ENCODE results near the gene FAM131B. TPM values are rescaled to one million over a fixed set of nuclear protein-coding genes. Genes with fewer than 3 reads are reported as not detected.

Gene FAM131B
- total RNA-seq, 1 experiment from 2014 or later = 17.3 TPM

- H3K4me3 Mint-ChIP-seq = peak overlapping the region; percentile 95 to 96
- no peak overlapping the region for H2AFZ ChIP-seq (ENCODE audit: low read length)
- H2BK15ac ChIP-seq (ENCODE audit: low read depth, low read length) = no peak overlapping the region
- H3K9ac ChIP-seq (ENCODE audit: extremely low read depth, insufficient read length, low read length) = no peak overlapping the region
- no peak for DNase-seq
- no peak overlapping the region for H4K5ac ChIP-seq (ENCODE audit: insufficient read length, low read depth, low read length)
- TF ChIP-seq, protein P1, sequence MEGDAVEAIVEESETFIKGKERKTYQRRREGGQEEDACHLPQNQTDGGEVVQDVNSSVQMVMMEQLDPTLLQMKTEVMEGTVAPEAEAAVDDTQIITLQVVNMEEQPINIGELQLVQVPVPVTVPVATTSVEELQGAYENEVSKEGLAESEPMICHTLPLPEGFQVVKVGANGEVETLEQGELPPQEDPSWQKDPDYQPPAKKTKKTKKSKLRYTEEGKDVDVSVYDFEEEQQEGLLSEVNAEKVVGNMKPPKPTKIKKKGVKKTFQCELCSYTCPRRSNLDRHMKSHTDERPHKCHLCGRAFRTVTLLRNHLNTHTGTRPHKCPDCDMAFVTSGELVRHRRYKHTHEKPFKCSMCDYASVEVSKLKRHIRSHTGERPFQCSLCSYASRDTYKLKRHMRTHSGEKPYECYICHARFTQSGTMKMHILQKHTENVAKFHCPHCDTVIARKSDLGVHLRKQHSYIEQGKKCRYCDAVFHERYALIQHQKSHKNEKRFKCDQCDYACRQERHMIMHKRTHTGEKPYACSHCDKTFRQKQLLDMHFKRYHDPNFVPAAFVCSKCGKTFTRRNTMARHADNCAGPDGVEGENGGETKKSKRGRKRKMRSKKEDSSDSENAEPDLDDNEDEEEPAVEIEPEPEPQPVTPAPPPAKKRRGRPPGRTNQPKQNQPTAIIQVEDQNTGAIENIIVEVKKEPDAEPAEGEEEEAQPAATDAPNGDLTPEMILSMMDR (conservative IDR thresholded peaks at IDR 0.05) = no peak
- no peak overlapping the region for H2BK120ac ChIP-seq (ENCODE audit: low read depth, low read length, poor library complexity, severe bottlenecking)
- no peak overlapping the region for H4K91ac ChIP-seq (ENCODE audit: insufficient read length, low read depth, low read length)
- H3K27ac ChIP-seq (ENCODE audit: insufficient read length, low read depth, low read length) = no peak overlapping the region
- no peaks in the 10 kb centered on the region for H4K20me1 ChIP-seq (ENCODE audit: control insufficient read depth, insufficient read depth, insufficient read length)
- H3K4me1 ChIP-seq (ENCODE audit: insufficient read depth, low read length) = no peaks in the 10 kb centered on the region
- no peak overlapping the region for H3K14ac ChIP-seq (ENCODE audit: insufficient read depth, low read length)
- WGBS (ENCODE audit: extremely low coverage, insufficient read length, low lambda C conversion rate) = no CpG with 5 or more reads among the region's 46 CpGs
- no peaks in the 10 kb centered on the region for H3K9me3 ChIP-seq (ENCODE audit: control insufficient read depth, low read depth, low read length)
- no peak overlapping the region for H3K4ac ChIP-seq (ENCODE audit: low read depth, low read length)
- H3K4me2 ChIP-seq (ENCODE audit: insufficient read depth, insufficient read length, low read length) = peak overlapping the region; percentile 44
- H3K27me3 ChIP-seq (ENCODE audit: insufficient read depth, low read length) = peaks cover 6% of the 10 kb centered on the region; the same call in 1 of the 2 replicates
- H3K4me1 Mint-ChIP-seq = peaks cover 15 to 18% of the 10 kb centered on the region in 2 experiments
- H3K27me3 Mint-ChIP-seq (ENCODE audit: low read depth) = peaks cover 41% of the 10 kb centered on the region
- no peak overlapping the region for H3T11ph ChIP-seq (ENCODE audit: low read length)
- H3K36me3 Mint-ChIP-seq (ENCODE audit: insufficient read depth in 1 of 3, low read depth in 3 of 3) = peaks cover 17 to 35% (median 29%) of the 10 kb centered on the region in 3 experiments
- no peaks in the 10 kb centered on the region for H3K9me3 Mint-ChIP-seq
- no peak overlapping the region for H2AK5ac ChIP-seq (ENCODE audit: insufficient read length, low read length)
- H2BK12ac ChIP-seq (ENCODE audit: insufficient read length, low read depth, low read length) = no peak overlapping the region
- H2BK20ac ChIP-seq (ENCODE audit: low read depth, low read length, poor library complexity, severe bottlenecking) = no peak overlapping the region
- peak overlapping the region in 1 of 3 experiments; percentile 60; a peak in 1 of 7 replicates for H3K27ac Mint-ChIP-seq
- no peak overlapping the region for H3K23ac ChIP-seq (ENCODE audit: insufficient read length, low read depth, low read length)
- H4K8ac ChIP-seq (replicated peaks; ENCODE audit: insufficient read length, low read depth, low read length) = no peak overlapping the region
- H3K23me2 ChIP-seq (ENCODE audit: insufficient read length, low read depth, low read length, poor library complexity, severe bottlenecking) = peaks cover 7% of the 10 kb centered on the region
- H3K79me1 ChIP-seq (ENCODE audit: insufficient read depth, low read depth, low read length, poor library complexity, severe bottlenecking) = no peaks in the 10 kb centered on the region
- H3K79me2 ChIP-seq (ENCODE audit: insufficient read depth, low read length) = no peaks in the 10 kb centered on the region
- H3K56ac ChIP-seq (ENCODE audit: insufficient read length, low read depth, low read length) = no peak overlapping the region
- no peak overlapping the region for H3K18ac ChIP-seq (ENCODE audit: insufficient read length, low read depth, low read length)
- no peak overlapping the region for H2BK5ac ChIP-seq (ENCODE audit: insufficient read length, low read length)
These were observed 872 bp downstream of the FAM131B start for GRCh38 chr7:143361552-143362130.
